ENCODE measurements around the gene FBXO39. TPM values are rescaled to one million over a fixed set of nuclear protein-coding genes. Genes with fewer than 3 reads are reported as not detected.

FBXO39 gene
- total RNA-seq, 2 donors from 2014 or later, result 2.5 to 3.6 TPM

- DNase-seq (ENCODE audit: low spot score), result no peak
- Histone ChIP-seq H3K27ac (no peak overlapping the region), H3K4me1 (replicated peaks) (no peaks in the 10 kb centered on the region), H3K36me3 (no peaks in the 10 kb centered on the region), H3K4me3 (no peak overlapping the region), H3K9me3 (no peaks in the 10 kb centered on the region), H3K27me3 (replicated peaks; ENCODE audit: insufficient read depth) (no peaks in the 10 kb centered on the region)
- TF ChIP-seq POLR2AphosphoS5 (IDR thresholded peaks at IDR 0.05) (no peak), POLR2A (IDR thresholded peaks at IDR 0.05) (no peak), CTCF (IDR thresholded peaks at IDR 0.05) (no peak)
- intact Hi-C loops (cut with DNase I), result no loop called here
Measured at GRCh38 chr17:6823011-6823442, 47.0 kb downstream of the FBXO39 start.

GRCh38 chr17:6830383-6830986, 54.5 kb downstream of the FBXO39 start:
- no peak overlapping the region for H3K27ac ChIP-seq
- intact Hi-C loops (cut with DNase I), result no loop called here
- no peaks in the 10 kb centered on the region for H3K9me3 ChIP-seq
- no peak for DNase-seq (ENCODE audit: low spot score)
- H3K27me3 ChIP-seq (replicated peaks; ENCODE audit: insufficient read depth), result no peaks in the 10 kb centered on the region
- H3K36me3 ChIP-seq, result no peaks in the 10 kb centered on the region
- TF ChIP-seq POLR2A (IDR thresholded peaks at IDR 0.05) (no peak), CTCF (IDR thresholded peaks at IDR 0.05) (no peak), POLR2AphosphoS5 (IDR thresholded peaks at IDR 0.05) (no peak)
- H3K4me1 ChIP-seq (replicated peaks), result no peaks in the 10 kb centered on the region
- H3K4me3 ChIP-seq, result no peak overlapping the region
- WGBS, result 61% methylated on average over 7 of the region's 7 CpGs

GRCh38 chr17:6831661-6832263, 55.7 kb downstream of the FBXO39 start, which contains the start of gene TEKT1:
Gene TEKT1, minus strand, starts transcription at chr17:6831729. Its CDS starts 1,353 bp downstream, at chr17:6830376.
- intact Hi-C loops (cut with DNase I), result no loop called here
- DNase-seq (ENCODE audit: low spot score), result peak; percentile 57
- no peaks in the 10 kb centered on the region for H3K4me1 ChIP-seq (replicated peaks)
- H3K9me3 ChIP-seq, result no peaks in the 10 kb centered on the region
- peak within 1 kb of the TSS in 1 of 2 donors; percentile 6 for H3K4me3 ChIP-seq
- WGBS, result 4% methylated on average over 30 of the region's 35 CpGs
- no peak within 1 kb of the TSS for H3K27ac ChIP-seq
- H3K36me3 ChIP-seq, result no peaks in the 10 kb centered on the region
- no peaks in the 10 kb centered on the region for H3K27me3 ChIP-seq (replicated peaks; ENCODE audit: insufficient read depth)
- TF ChIP-seq POLR2A (IDR thresholded peaks at IDR 0.05) (no peak), POLR2AphosphoS5 (IDR thresholded peaks at IDR 0.05) (peak; percentile 29)

Small RNAs within 50 kb of the gene (small RNA-seq; reads per million reads assigned to genes)
- gene AC004706.2, result 0 reads per million in 2 donors

Other genes starting within 250 kb of the FBXO39 start
- 1 to 10 TPM; 5.3 to 7.9 TPM for gene PITPNM3, start 219.7 kb upstream of the FBXO39 start, total RNA-seq
- gene KIAA0753, start 135.5 kb upstream of the FBXO39 start, total RNA-seq, result 10 to 100 TPM; 17.2 to 28.3 TPM
- 100 to 1,000 TPM; 111 to 220 TPM for gene TXNDC17, start 135.2 kb upstream of the FBXO39 start, total RNA-seq
- gene MED31, start 124.6 kb upstream of the FBXO39 start, total RNA-seq, result 10 to 100 TPM in 1 of 2 donors, 1 to 10 TPM in 1; 8.3 to 10.7 TPM
- 1 to 10 TPM; 3.5 to 6.1 TPM for gene C17orf100, start 124.5 kb upstream of the FBXO39 start, total RNA-seq
- gene SLC13A5, start 62.8 kb upstream of the FBXO39 start, total RNA-seq, result 1 to 10 TPM; 1.1 to 1.6 TPM
- gene XAF1, start 20.2 kb upstream of the FBXO39 start, total RNA-seq, result 10 to 100 TPM; 10.4 to 21.8 TPM
- gene TEKT1, start 55.5 kb downstream of the FBXO39 start, total RNA-seq, result 1 to 10 TPM in 1 of 2 donors, not detected in 1; 1.4 TPM
- gene ALOX12, start 219.8 kb downstream of the FBXO39 start, total RNA-seq, result under 1 TPM; 0.27 to 0.62 TPM
- gene RNASEK, start 236.4 kb downstream of the FBXO39 start, total RNA-seq, result 100 to 1,000 TPM; 348 to 418 TPM
- gene BCL6B, start 246.8 kb downstream of the FBXO39 start, total RNA-seq, result 1 to 10 TPM in 1 of 2 donors, under 1 TPM in 1; 0.96 to 4.0 TPM

All from prostate gland (tissue), 2 donors.